ENCODE measurements around the gene HRNR.
"Not testable (repeated sequence)": the region's sequence is repeated elsewhere in the genome, so short reads cannot be mapped to it uniquely, and the experiment has no call there.

Gene HRNR

DNA sequence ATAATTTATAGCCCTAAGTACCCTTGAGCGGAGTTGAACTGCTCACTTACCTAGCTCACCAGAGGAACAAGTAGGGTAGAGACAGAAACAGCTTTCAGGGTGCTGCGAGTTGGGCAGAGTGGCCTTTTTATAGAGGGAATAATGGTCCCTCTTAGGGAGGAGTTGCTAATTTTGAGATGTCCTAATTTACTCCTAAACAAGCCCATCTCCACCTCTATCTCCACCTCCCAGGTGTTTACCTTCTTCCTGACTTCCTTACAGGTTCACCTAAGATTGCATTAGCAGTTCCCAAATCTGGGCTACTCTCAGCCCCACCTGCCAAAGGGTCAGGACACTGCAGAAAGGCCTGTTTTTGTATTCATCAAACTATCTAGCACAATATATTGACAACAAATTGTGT, at the start of gene HRNR:
Gene HRNR (minus strand): TSS at position 101 of the 400 bp plus-strand sequence. CDS start 940 bp downstream, outside the sequence.
- no peak for DNase-seq (ENCODE audit: low read depth in 1 of 2, low spot score in 1 of 2)

DNA sequence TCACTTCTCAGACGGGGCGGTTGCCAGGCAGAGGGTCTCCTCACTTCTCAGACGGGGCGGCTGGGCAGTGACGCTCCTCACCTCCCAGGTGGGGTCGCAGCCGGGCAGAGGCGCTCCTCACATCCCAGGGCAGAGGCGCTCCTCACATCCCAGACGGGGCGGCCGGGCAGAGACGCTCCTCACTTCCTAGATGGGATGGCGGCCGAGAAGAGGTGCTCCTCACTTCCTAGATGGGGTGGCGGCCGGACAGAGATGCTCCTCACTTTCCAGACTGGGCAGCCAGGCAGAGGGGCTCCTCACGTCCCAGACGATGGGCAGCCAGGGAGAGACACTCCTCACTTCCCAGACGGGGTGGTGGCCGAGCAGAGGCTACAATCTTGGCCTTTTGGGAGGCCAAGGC, 32.4 kb upstream of the HRNR start:
- not testable (repeated sequence) for DNase-seq (ENCODE audit: low read depth in 1 of 2, low spot score in 1 of 2)

DNA sequence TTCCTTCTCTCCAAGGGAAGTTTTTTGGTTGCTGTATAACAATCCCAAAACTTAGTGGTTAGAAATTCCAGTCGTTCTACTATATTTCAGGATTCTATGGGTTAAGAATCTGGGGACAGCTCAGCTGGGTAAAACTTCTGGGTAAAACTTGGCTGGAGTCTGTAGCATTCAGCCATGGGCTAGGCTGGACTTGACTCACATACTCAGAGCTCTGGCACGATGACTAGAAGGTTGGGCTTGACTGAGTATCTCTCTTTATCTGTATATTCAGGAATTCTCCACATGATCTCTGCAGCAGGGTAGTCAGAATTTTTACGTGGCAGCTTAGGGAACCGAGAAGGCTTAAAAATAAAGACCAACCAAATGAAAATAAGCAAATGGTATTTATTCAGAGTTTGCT, 28.2 kb upstream of the HRNR start:
- no peak for DNase-seq (ENCODE audit: low read depth in 1 of 2, low spot score in 1 of 2)

DNA sequence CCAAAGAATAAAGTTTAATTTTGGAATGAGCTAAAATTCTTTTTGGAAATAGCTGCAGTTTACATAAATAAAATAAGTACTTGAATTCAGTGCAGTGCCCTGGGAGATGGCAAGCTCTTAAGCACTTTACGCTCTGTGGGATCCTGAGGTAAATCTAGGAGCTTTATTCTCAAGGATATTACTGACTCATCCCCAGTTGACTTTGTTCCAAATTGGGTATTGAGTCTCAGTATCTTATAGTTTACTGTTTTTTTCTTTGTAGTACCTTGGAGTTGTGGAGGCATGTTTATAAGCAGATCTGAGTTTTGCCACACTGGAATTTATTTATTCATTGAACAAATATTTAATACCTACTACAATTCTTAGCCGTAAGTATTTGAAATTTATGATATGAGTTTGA, 27.4 kb upstream of the HRNR start:
- no peak for DNase-seq (ENCODE audit: low read depth in 1 of 2, low spot score in 1 of 2)

DNA sequence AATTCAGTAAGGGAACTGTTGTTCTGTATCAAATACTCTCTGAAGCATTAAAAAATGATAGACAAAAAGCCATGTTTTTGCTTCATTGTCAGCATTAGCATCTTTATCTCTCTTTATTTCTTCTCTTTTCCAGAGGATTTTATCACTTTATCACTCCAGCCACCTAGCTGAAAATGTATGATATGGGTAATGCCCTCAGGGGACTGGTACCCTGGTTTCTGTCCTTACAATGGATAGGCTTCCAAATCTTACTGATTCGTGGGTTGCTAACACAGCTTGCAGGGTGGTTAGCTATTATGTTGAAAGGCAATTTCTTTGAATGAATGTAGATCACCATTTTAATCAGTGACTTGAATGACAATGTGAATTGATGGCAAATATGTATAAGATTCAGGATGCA, 23.3 kb upstream of the HRNR start:
- no peak for DNase-seq (ENCODE audit: low read depth in 1 of 2, low spot score in 1 of 2)

DNA sequence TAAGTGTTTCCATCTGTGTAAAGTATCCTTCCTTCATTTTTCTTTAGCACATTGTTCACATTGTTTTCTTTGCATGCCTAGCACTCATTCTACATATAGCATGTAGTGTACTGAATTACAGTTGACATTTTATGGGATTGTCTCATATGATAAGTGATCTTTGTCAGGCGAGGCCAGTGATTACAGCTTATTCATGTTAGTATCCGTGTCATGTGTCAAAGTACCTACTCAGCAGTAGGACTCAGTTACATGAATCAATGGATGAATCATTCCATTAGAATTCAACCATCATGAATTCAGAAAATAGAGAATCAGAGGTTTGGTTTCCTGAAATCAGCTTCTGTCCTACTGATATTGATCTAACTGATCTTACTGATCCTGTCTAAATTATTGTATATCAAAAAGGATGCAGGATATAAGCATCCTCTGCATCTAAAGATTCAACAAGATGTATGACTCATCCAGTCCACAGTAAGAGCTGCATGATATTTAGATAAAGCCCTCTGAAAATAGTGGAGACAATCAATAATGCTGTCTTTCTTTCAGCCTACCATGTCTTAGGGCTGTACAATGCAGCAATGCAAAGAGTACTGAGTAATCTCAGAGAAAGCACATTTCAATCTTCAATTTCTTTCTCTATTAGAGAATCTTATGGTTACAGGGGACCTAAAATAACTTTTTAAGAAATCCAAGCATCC, 20.7 kb upstream of the HRNR start:
- no peak for DNase-seq (ENCODE audit: low read depth in 1 of 2, low spot score in 1 of 2)

DNA sequence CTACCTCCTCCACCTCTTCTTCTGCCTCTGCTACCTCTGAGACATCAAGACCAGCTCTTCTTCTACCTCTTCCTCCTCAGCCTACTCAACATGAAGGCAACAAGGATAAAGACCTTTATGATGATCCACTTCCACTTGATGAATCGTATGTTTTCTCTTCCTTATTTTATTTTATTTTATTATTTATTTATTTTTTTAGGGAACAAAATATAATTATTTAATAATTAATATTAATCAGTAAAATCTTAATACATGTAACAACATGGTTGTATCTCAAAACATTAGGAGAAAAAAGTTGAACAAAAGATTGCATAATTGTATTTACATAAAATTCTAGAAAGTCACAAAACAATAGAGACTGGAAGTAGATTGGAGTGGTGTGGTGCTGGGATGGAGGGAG, 13.1 kb upstream of the HRNR start:
- no peak for DNase-seq (ENCODE audit: low read depth in 1 of 2, low spot score in 1 of 2)

DNA sequence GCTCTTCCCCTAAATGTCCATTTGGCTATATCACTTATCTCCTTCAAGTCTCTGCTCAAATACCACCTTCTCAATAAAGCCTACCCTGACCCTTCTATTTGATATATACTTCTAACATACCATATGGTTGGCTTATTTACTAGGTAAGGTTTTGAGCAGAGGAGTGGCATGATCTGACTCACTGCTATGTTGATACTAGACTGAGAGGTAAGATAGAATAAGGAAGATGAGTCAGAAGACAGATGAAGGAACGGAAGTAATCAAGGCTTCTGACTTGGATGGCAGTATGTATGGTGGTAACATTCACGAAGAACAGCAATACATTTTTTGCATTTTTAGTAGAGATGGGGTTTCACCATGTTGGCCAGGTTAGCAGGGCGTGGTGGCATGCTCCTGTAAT, 4.8 kb upstream of the HRNR start:
- no peak for DNase-seq (ENCODE audit: low read depth in 1 of 2, low spot score in 1 of 2)

DNA sequence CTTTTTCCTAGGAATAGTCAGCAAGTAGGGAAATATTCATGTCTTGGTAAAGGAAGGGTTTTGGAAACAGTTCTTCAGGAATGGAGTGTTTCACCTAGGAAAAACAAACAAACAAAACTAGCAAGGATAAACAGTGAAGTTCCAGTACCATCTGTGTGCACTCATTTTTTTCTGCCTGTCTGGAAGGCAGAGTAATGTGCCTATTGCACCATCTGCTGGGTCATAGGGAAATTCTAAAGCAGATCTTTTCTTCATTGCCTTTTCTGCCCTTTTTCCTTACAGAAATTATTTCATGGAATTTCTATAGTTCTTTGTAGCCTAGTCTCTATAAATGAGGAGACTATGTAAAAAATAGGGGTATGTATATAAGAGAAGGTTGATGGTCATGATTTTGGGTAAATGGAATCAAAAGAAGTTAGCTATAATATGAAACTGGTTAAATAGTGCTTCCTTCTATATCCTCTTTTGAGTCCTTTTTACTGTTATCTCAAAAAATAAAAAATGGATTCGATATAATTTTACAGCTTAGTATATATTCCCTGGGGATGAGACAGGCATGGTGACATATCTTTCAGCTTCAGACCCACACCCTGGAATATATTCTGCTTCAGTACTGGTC, 3.4 kb upstream of the HRNR start:
- no peak for DNase-seq (ENCODE audit: low read depth in 1 of 2, low spot score in 1 of 2)

DNA sequence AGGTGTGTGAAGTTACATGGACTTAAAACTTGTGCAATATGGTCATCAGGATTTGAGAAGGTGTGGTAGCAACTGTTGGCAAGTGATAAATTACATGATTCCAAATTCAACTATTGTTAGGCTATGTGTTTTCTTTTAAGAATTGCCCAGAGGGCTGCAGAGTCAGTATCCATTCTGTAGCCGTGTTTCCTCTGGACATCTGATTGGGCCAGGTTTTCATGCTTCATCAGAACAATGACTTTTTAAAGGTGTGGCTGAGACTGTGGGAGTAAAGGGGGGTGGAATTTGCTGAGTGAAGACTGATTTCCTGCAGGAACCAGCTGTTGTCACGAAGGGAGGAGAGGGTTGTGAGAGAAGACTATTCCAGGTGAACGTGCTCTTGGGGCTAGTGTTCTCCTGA, 1.7 kb upstream of the HRNR start:
- no peak for DNase-seq (ENCODE audit: low read depth in 1 of 2, low spot score in 1 of 2)

DNA sequence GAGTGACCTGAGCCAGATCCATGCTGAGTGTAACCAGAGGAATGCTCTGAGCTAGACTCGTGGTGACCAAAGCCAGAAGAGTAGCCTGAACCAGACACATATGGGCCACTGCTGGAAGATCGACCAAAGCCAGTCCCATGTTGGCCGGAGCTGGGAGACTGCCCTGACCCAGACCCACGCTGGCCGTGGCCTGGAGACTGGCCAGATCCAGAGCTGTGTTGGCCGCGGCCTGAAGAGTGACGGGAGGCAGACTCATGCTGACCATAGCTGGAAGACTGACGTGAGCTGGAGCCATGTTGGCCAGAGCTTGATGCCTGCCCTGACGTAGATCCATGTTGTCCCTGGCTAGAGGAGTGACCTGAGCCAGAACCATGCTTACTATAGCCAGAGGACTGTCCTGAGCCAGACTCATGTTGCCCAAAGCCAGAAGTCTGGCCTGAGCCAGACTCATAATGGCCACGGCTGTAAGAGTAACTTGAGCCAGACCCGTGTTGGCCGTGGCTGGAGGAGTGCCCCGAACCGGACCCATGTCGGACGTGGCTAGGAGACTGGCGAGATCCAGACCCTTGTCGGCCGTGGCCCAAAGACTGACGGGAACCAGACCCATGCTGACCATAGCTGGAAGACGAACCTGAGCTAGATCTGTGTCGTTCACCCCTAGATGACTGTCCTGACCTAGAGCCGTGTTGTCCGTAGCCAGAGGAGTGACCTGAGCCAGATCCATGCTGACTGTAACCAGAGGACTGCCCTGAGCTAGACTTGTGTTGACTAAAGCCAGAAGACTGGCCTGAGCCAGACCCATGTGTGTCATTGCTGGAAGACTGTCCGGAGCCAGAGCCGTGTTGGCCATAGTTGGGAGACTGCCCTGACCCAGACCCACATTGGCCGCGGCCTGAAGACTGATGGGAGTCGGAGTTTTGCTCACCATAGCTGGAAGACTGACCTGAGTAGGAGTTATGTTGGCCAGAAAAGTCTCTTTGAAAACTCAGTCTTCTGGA, 3.5 kb downstream of the HRNR start:
- no peak for DNase-seq (ENCODE audit: low read depth in 1 of 2, low spot score in 1 of 2)

DNA sequence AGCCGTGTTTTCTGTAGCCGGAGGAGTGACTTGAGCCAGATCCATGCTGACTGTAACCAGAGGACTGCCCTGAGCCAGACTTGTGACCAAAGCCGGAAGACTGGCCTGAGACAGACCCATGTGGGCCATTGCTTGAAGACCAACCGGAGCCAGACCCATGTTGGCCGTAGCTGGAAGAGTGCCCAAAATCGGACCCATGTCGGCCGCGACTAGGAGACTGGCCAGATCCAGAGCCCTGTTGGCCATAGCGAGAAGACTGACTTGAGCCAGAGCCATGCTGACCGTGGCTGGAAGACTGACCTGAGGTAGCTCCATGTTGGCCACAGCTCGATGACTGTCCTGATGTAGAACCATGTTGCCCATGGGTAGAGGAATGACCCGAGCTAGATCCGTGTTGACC, 4.6 kb downstream of the HRNR start:
- not testable (repeated sequence) for DNase-seq (ENCODE audit: low read depth in 1 of 2, low spot score in 1 of 2)

DNA sequence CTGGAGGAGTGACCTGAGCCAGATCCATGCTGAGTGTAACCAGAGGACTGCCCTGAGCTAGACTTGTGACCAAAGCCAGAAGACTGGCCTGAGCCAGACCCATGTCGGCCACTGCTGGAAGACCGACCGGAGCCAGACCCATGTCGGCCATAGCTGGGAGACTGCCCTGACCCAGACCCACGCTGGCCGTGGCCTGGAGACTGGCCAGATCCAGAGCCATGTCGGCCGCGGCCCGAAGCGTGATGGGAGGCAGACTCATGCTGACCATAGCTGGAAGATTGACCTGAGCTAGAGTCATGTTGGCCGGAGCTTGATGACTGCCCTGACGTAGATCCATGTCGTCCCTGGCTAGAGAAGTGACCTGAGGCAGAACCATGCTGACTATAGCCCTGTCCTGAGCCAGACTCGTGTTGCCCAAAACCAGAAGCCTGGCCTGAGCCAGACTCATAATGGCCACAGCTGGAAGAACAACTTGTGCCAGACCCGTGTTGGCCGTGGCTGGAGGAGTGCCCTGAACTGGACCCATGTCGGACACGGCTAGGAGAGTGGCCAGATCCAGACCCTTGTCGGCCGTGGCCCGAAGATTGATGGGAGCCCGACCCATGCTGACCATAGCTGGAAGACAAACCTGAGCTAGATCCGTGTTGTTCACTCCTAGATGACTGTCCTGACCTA, 5.1 kb downstream of the HRNR start:
- DNase-seq (ENCODE audit: low read depth in 1 of 2, low spot score in 1 of 2): no peak

DNA sequence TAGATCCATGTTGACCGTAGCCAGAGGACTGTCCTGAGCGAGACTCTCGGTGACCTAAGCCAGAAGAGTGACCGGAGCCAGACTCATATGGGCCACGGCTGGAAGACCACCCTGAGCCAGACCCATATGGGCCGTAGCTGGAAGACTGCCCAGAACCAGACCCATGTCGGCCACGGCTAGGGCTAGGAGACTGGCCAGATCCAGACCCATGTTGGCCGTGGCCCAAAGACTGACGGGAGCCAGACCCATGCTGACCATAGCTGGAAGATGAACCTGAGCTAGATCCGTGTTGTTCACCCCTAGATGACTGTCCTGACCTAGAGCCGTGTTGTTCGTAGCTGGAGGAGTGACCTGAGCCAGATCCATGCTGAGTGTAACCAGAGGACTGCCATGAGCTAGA, 8.4 kb downstream of the HRNR start:
- not testable (repeated sequence) for DNase-seq (ENCODE audit: low read depth in 1 of 2, low spot score in 1 of 2)

DNA sequence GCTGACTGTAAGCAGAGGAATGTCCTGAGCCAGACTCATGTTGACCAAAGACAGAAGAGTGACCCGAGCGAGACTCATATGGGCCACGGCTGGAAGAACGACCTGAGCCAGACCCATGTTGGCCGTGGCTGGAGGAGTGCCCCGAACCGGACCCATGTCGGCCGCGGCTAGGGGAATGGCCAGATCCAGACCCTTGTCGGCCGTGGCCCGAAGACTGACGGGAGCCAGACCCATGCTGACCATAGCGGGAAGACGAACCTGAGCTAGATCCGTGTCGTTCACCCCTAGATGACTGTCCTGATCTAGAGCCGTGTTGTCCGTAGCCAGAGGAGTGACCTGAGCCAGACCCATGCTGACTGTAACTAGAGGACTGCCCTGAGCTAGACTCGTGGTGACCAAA, 9.1 kb downstream of the HRNR start:
- not testable (repeated sequence) for DNase-seq (ENCODE audit: low read depth in 1 of 2, low spot score in 1 of 2)

DNA sequence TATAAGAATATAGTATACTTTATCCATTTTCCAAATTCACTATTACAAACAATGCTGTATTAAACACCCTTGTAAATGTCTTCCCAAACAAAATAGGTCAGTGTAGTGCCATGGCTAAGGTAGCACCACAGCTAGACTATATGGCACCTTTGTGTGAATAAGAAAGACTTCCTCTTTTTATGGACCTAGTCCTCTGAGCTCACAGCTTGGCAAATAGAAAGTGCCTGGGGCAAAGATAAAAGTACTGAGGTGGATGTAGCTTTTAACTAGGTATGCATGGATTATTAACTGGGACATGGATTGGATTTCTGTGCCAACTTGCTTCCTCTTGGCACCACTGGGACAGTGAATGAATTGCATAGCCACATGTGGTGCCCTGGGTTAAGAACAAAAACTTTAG, 25.0 kb downstream of the HRNR start:
- no peak for DNase-seq (ENCODE audit: low read depth in 1 of 2, low spot score in 1 of 2)

DNA sequence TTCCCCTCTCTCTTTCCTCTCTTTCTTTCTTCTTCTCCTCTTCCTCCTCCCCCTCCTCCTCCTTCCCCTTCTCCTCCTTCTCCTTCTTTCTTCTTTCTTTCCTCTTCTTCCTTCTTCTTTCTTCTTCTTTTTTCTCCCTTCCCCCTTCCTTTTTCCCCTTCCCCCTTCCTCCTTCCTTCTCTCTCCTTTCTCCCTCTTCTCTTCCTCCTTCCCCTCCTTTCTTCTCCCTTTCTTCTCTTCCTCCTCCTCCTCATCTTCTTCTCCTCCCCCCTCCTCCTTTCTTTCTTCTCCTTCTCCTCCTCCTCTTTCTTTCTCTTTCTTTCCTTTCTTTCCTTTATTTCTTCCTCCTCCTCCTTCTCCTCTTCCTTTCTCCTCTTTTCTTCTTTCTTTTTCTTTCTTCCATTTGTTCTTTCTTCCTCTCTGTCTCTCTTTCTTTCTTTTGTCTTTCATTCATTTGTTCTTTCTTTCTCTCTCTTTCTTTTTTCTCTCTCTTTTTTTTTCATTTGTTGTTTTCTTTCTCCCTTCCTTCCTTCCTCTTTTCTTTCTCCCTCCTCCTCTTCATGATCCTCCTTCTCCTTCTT, 26.5 kb downstream of the HRNR start:
- no peak for DNase-seq (ENCODE audit: low read depth in 1 of 2, low spot score in 1 of 2)

DNA sequence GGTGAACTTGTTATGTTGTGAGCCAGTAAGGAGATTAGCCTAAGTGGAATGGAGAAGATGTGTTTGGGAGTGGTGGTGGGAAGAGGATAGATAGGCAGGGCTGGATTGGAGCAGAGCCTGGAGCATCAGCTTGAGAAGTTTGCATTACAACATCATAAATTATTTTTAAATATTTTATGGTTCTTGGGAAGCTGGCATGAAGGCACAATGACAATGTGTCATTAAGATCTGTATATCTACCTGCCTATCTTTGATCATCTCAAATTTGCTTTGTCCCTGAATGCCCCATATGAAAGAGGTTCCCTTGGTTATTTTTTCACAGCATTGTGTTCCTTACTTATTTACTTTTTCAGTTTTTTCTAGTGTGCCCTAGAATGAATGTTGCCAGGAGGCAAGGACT, 32.3 kb downstream of the HRNR start:
- DNase-seq (ENCODE audit: low read depth in 1 of 2, low spot score in 1 of 2): no peak

DNA sequence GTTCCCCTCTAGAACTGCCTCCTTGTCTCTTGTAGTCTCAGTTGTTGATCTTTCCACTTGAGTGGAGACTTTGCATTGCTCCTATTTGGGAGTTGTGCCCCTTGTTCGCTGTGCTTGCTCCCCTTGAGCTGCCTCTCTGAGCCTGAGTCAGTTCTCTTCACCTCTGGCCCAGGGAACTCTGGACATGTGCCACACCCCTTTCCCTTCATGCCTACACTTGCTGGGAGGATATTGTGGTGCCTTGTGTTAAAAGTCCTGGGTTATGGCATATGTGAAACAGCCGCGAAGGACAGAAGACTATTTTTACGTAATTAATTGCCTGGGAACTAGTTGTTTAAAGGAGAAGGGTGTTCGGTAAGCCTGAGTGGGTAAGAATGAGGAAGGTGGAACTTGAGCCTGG, 32.7 kb downstream of the HRNR start:
- no peak for DNase-seq (ENCODE audit: low read depth in 1 of 2, low spot score in 1 of 2)

DNA sequence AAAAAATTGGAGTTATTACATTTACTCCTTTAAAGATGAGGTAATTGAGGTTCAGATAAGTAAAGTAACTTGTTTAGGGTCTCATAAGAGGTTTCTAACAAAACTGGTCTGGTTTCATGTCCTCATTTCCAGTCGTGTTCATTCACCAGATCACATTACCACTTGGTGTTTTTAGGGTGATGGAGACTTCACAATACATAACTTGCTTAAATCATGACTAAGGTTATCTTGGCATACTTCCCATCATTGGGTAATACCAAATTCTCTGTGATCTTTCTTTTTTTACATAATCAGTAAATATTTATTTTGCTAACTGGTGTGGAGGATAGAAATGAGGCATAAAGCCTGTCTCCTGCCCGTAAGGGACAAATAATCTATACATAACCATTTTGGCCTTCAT, 33.4 kb downstream of the HRNR start:
- no peak for DNase-seq (ENCODE audit: low read depth in 1 of 2, low spot score in 1 of 2)
